Adrenal gland (tissue), 12 donors: ENCODE measurements around the gene TRIM47. TPM values are rescaled to one million over a fixed set of nuclear protein-coding genes. Genes with fewer than 3 reads are reported as not detected.
A peak's percentile ranks its signal among the peaks of the same experiment; 100 is the strongest.

ENCODE experiments used
- DNase-seq, 7 donors: peaks; one replicate each; pipeline ENCODE4 v3.0.0-alpha.2; 2019 to 2020
- H3K27ac ChIP-seq, 5 donors: fragments of 200-600 bp; sonication (generic) in 4 of 5; 1 replicate in 3 of 5; 2 replicates in 2 of 5; pipeline versions ENCODE4 v1.5.1 to v1.8.0; 2016 to 2020; ENCODE audit warnings: mild to moderate bottlenecking in 1 of 5
- H3K27me3 ChIP-seq: fragments of 200-600 bp; 2 replicates; pipeline ENCODE4 v1.8.0; 2021
- H3K36me3 ChIP-seq, 2 donors: fragments of 200-600 bp; replicated peaks in 1 of 2; 1 replicate in 1 of 2; 2 replicates in 1 of 2; pipeline versions ENCODE4 v1.5.1 to v1.8.0; 2018 to 2022
- H3K4me1 ChIP-seq, 2 donors: fragments of 200-600 bp; replicated peaks in 1 of 2; 1 replicate in 1 of 2; 2 replicates in 1 of 2; pipeline versions ENCODE4 v1.5.1 to v1.8.0; 2018 to 2021
- H3K4me3 ChIP-seq, 4 donors: fragments of 200-600 bp; sonication (generic) in 3 of 4; one replicate each; pipeline ENCODE4 v1.5.1; 2016 to 2018
- H3K9me3 ChIP-seq, 3 donors: fragments of 200-600 bp; sonication (generic) in 1 of 3; replicated peaks in 1 of 3; 1 replicate in 2 of 3; 2 replicates in 1 of 3; pipeline versions ENCODE4 v1.5.1 to v1.8.0; 2016 to 2021
- CTCF ChIP-seq, 6 experiments: fragments of 450-650 bp in 4 of 6; fragments of 200-600 bp in 2 of 6; sonication (generic) in 1 of 6; IDR thresholded peaks; 1 replicate in 5 of 6; 2 replicates in 1 of 6; pipeline versions ENCODE4 v1.5.1 to v1.8.0; 2016 to 2021; ENCODE audit warnings: antibody characterized with exemption in 6 of 6, mild to moderate bottlenecking in 2 of 6, moderate library complexity in 1 of 6
- POLR2A ChIP-seq, 2 donors: fragments of 450-650 bp; IDR thresholded peaks; one replicate each; pipeline ENCODE4 v1.6.1; 2017; ENCODE audit warnings: antibody characterized with exemption in 2 of 2, mild to moderate bottlenecking in 2 of 2, moderate library complexity in 1 of 2
- WGBS, 4 donors: extraction: QIAGEN DNeasy Blood & Tissue Kit in 2 of 4; methylation state at CpG; one replicate each; pipeline versions ENCODE4 v1.1.5 to v1.1.7; 2013 to 2017; 5-methylcytosine and 5-hydroxymethylcytosine counted together
- intact Hi-C, 2 donors: fragments of 100-400 bp; cut with DNase I; formaldehyde crosslinking; loops; one replicate each; pipeline versions ENCODE4 v1.14.1 to v1.15.0; 2022 to 2023
- polyA plus RNA-seq, 3 donors: library from polyadenylated mRNA; stranded (reverse); fragments of 200-250 nt in 2 of 3; fragments of 350-450 nt in 1 of 3; fragmentation: Illumina TruSeq in 1 of 3; extraction: RNeasy Lipid Tissue Mini Kit (QIAGEN cat#74804) in 1 of 3; gene quantifications; one replicate each; pipeline ENCODE4 v1.2.3, GENCODE V29; 2013 to 2014
- total RNA-seq, 9 donors: library from RNA; depleted of rRNA in 4 of 9; stranded (reverse); fragments of >200 nt in 4 of 9; fragments of 120-200 nt in 1 of 9; fragmentation: NEBNext Ultra II Directional in 1 of 9; extraction: Animal tissue kit (Norgen Biotek cat#: 25700) in 1 of 9; gene quantifications; one replicate each; pipeline versions ENCODE4 v1.1.0 to v1.2.4, GENCODE V29; 2013 to 2023
- donor health status: healthy with polysubstance abuse.
- donor health status: Bipolar disorder and iron deficiency.
- donor health status: DM: yes; HTN: yes; CAD: no.
- donor health status: DM: no; HTN: no; CAD: no.
- donor health status: DM: no; HTN: no; CAD: no.
- donor health status: DM: yes; HTN: yes; CAD: no.

TRIM47 gene
- total and polyA plus RNA-seq, 12 donors, result 2.8 to 66.1 (median 24.5) TPM

- peaks cover 0 to 45% of the 10 kb centered on the region in 2 donors for H3K36me3 ChIP-seq
- peaks cover 13 to 17% of the 10 kb centered on the region in 2 donors for H3K4me1 ChIP-seq
- no peak for DNase-seq
- TF ChIP-seq POLR2A (IDR thresholded peaks at IDR 0.05), result no peak
- WGBS, 4 donors, result 79 to 92% (median 85%) methylated on average over 8 to 12 of the region's 12 CpGs
- intact Hi-C loops, result loop anchor here in 1 of 2 donors (5.0 to 10.0 kb wide), 2 partner anchors 34 to 61 kb away; partner anchors contain the start of gene GALK1
- H3K27me3 ChIP-seq, result no peaks in the 10 kb centered on the region
- peak overlapping the region in 2 of 5 donors; percentile 49 to 70 for H3K27ac ChIP-seq
- no peaks in the 10 kb centered on the region for H3K9me3 ChIP-seq
- no peak overlapping the region for H3K4me3 ChIP-seq
Observed at GRCh38 chr17:75825748-75826370, 52.5 kb downstream of the TRIM47 start.

- Histone ChIP-seq H3K9me3 (no peaks in the 10 kb centered on the region), H3K36me3 (peaks cover 0 to 47% of the 10 kb centered on the region in 2 donors), H3K27ac (peak overlapping the region in 2 of 5 donors; percentile 49 to 70), H3K27me3 (no peaks in the 10 kb centered on the region), H3K4me3 (no peak overlapping the region), H3K4me1 (peaks cover 13 to 17% of the 10 kb centered on the region in 2 donors)
- no peak for DNase-seq
- TF ChIP-seq POLR2A (IDR thresholded peaks at IDR 0.05), result no peak
- TF ChIP-seq CTCF (IDR thresholded peaks at IDR 0.05), result no peak
- 86 to 94% (median 88%) methylated on average over 11 to 13 of the region's 13 CpGs; no CpG with 5 or more reads in 1 of the 4 donors for WGBS, 4 donors
- intact Hi-C loops, result loop anchor here in 1 of 2 donors (5.0 to 10.0 kb wide), 2 partner anchors 33 to 60 kb away; partner anchors contain the start of gene GALK1
Observed at GRCh38 chr17:75825149-75825552, 53.2 kb downstream of the TRIM47 start.

GRCh38 chr17:75824666-75825065, 53.7 kb downstream of the TRIM47 start:
- Histone ChIP-seq H3K27ac (peak overlapping the region in 2 of 5 donors; percentile 49 to 70), H3K4me3 (no peak overlapping the region), H3K9me3 (no peaks in the 10 kb centered on the region), H3K27me3 (no peaks in the 10 kb centered on the region), H3K36me3 (peaks cover 0 to 52% of the 10 kb centered on the region in 2 donors), H3K4me1 (peaks cover 13 to 17% of the 10 kb centered on the region in 2 donors)
- intact Hi-C loops, result loop anchor here in 1 of 2 donors (5.0 to 10.0 kb wide), 2 partner anchors 32 to 60 kb away; partner anchors contain the start of gene GALK1
- 44 to 67% (median 57%) methylated on average over 1 to 2 of the region's 2 CpGs for WGBS, 4 donors
- no peak for DNase-seq
- TF ChIP-seq POLR2A (IDR thresholded peaks at IDR 0.05) (no peak), CTCF (IDR thresholded peaks at IDR 0.05) (no peak)

Other genes starting within 250 kb of the TRIM47 start
- 1 to 10 TPM in 1 of 9 donors, under 1 TPM in 4, not detected in 4; 0.17 to 1.1 (median 0.55) TPM for gene SMIM5, start 245.1 kb downstream of the TRIM47 start, total RNA-seq
- 1 to 10 TPM in 2 of 3 donors, under 1 TPM in 1; 0.13 to 2.6 (median 1.7) TPM for gene SMIM5, start 245.1 kb downstream of the TRIM47 start, polyA plus RNA-seq
- gene RECQL5, start 211.4 kb downstream of the TRIM47 start, total RNA-seq, result 10 to 100 TPM; 13.9 to 49.6 (median 29.5) TPM
- gene RECQL5, start 211.4 kb downstream of the TRIM47 start, polyA plus RNA-seq, result 100 to 1,000 TPM in 1 of 3 donors, 10 to 100 TPM in 2; 11.2 to 188 (median 64.9) TPM
- gene SAP30BP, start 211.2 kb downstream of the TRIM47 start, total RNA-seq, result 100 to 1,000 TPM in 1 of 9 donors, 10 to 100 TPM in 8; 45.3 to 100 (median 64.3) TPM
- 100 to 1,000 TPM in 2 of 3 donors, 10 to 100 TPM in 1; 73.4 to 130 (median 121) TPM for gene SAP30BP, start 211.2 kb downstream of the TRIM47 start, polyA plus RNA-seq
- 1 to 10 TPM in 8 of 9 donors, under 1 TPM in 1; 1.00 to 9.4 (median 5.6) TPM for gene ITGB4, start 157.1 kb downstream of the TRIM47 start, total RNA-seq
- gene ITGB4, start 157.1 kb downstream of the TRIM47 start, polyA plus RNA-seq, result 10 to 100 TPM in 2 of 3 donors, 1 to 10 TPM in 1; 1.0 to 12.5 (median 12.1) TPM
- 10 to 100 TPM; 13.9 to 47.3 (median 24.7) TPM for gene GALK1, start 113.4 kb downstream of the TRIM47 start, total RNA-seq
- 10 to 100 TPM in 2 of 3 donors, 1 to 10 TPM in 1; 1.4 to 39.1 (median 37.2) TPM for gene GALK1, start 113.4 kb downstream of the TRIM47 start, polyA plus RNA-seq
- 10 to 100 TPM; 15.1 to 35.5 (median 25.5) TPM for gene UNK, start 93.8 kb downstream of the TRIM47 start, total RNA-seq
- 10 to 100 TPM; 13.6 to 45.9 (median 19.0) TPM for gene UNK, start 93.8 kb downstream of the TRIM47 start, polyA plus RNA-seq
- gene UNC13D, start 34.2 kb downstream of the TRIM47 start, total RNA-seq, result 10 to 100 TPM in 7 of 9 donors, 1 to 10 TPM in 2; 3.0 to 28.1 (median 12.9) TPM
- gene UNC13D, start 34.2 kb downstream of the TRIM47 start, polyA plus RNA-seq, result 10 to 100 TPM in 2 of 3 donors, 1 to 10 TPM in 1; 6.6 to 47.5 (median 21.5) TPM
- gene WBP2, start 23.2 kb downstream of the TRIM47 start, total RNA-seq, result 100 to 1,000 TPM in 8 of 9 donors, 10 to 100 TPM in 1; 60.4 to 292 (median 193) TPM
- 100 to 1,000 TPM; 205 to 258 (median 258) TPM for gene WBP2, start 23.2 kb downstream of the TRIM47 start, polyA plus RNA-seq
- 10 to 100 TPM in 7 of 9 donors, 1 to 10 TPM in 2; 6.5 to 46.9 (median 18.6) TPM for gene TRIM65, start 18.4 kb upstream of the TRIM47 start, total RNA-seq
- 10 to 100 TPM in 1 of 3 donors, 1 to 10 TPM in 2; 4.1 to 16.7 (median 5.0) TPM for gene TRIM65, start 18.4 kb upstream of the TRIM47 start, polyA plus RNA-seq
- gene MRPL38, start 26.3 kb upstream of the TRIM47 start, total RNA-seq, result 100 to 1,000 TPM in 4 of 9 donors, 10 to 100 TPM in 5; 36.7 to 153 (median 64.2) TPM
- 100 to 1,000 TPM in 2 of 3 donors, 10 to 100 TPM in 1; 60.3 to 214 (median 187) TPM for gene MRPL38, start 26.3 kb upstream of the TRIM47 start, polyA plus RNA-seq
- 10 to 100 TPM in 8 of 9 donors, 1 to 10 TPM in 1; 4.9 to 87.6 (median 15.3) TPM for gene FBF1, start 62.5 kb upstream of the TRIM47 start, total RNA-seq
- gene FBF1, start 62.5 kb upstream of the TRIM47 start, polyA plus RNA-seq, result 10 to 100 TPM in 2 of 3 donors, 1 to 10 TPM in 1; 3.1 to 68.9 (median 26.7) TPM
- 100 to 1,000 TPM in 2 of 9 donors, 10 to 100 TPM in 7; 60.3 to 109 (median 81.6) TPM for gene ACOX1, start 100.6 kb upstream of the TRIM47 start, total RNA-seq
- gene ACOX1, start 100.6 kb upstream of the TRIM47 start, polyA plus RNA-seq, result 10 to 100 TPM; 28.9 to 40.3 (median 35.3) TPM
- gene TEN1, start 100.7 kb upstream of the TRIM47 start, total RNA-seq, result 10 to 100 TPM; 15.3 to 27.7 (median 25.3) TPM
- gene TEN1, start 100.7 kb upstream of the TRIM47 start, polyA plus RNA-seq, result 10 to 100 TPM in 2 of 3 donors, 1 to 10 TPM in 1; 8.7 to 40.0 (median 33.8) TPM
- 1 to 10 TPM in 5 of 9 donors, under 1 TPM in 1, not detected in 3; 0.74 to 7.9 (median 4.9) TPM for gene CDK3, start 122.3 kb upstream of the TRIM47 start, total RNA-seq
- gene CDK3, start 122.3 kb upstream of the TRIM47 start, polyA plus RNA-seq, result 10 to 100 TPM in 2 of 3 donors, 1 to 10 TPM in 1; 1.2 to 56.7 (median 30.0) TPM
- 1 to 10 TPM in 1 of 9 donors, under 1 TPM in 6, not detected in 2; under 0.01 to 1.8 (median 0.27) TPM for gene EVPL, start 148.7 kb upstream of the TRIM47 start, total RNA-seq
- gene EVPL, start 148.7 kb upstream of the TRIM47 start, polyA plus RNA-seq, result under 1 TPM; 0.02 to 0.64 (median 0.61) TPM
- 100 to 1,000 TPM in 1 of 9 donors, 10 to 100 TPM in 8; 20.3 to 113 (median 42.9) TPM for gene SRP68, start 193.9 kb upstream of the TRIM47 start, total RNA-seq
- 100 to 1,000 TPM in 1 of 3 donors, 10 to 100 TPM in 2; 33.1 to 129 (median 35.9) TPM for gene SRP68, start 193.9 kb upstream of the TRIM47 start, polyA plus RNA-seq
- gene GALR2, start 196.2 kb upstream of the TRIM47 start, total RNA-seq, result not detected
- gene GALR2, start 196.2 kb upstream of the TRIM47 start, polyA plus RNA-seq, result under 1 TPM in 1 of 3 donors, not detected in 2; 0.27 TPM
- under 1 TPM in 3 of 9 donors, not detected in 6; 0.06 to 0.19 (median 0.13) TPM for gene ZACN, start 200.6 kb upstream of the TRIM47 start, total RNA-seq
- gene ZACN, start 200.6 kb upstream of the TRIM47 start, polyA plus RNA-seq, result 1 to 10 TPM in 2 of 3 donors, not detected in 1; 3.1 to 3.3 TPM
- 100 to 1,000 TPM in 5 of 9 donors, 10 to 100 TPM in 4; 65.7 to 145 (median 102) TPM for gene EXOC7, start 225.2 kb upstream of the TRIM47 start, total RNA-seq
- 100 to 1,000 TPM in 1 of 3 donors, 10 to 100 TPM in 2; 70.0 to 115 (median 89.5) TPM for gene EXOC7, start 225.2 kb upstream of the TRIM47 start, polyA plus RNA-seq